SHP77 treated with DMSO at 0.1 percent for 48 hours (cell line): ENCODE results near the gene RWDD1.

Experiments
- DNase-seq: peaks from one replicate; lab custom pipeline; 2025; lab: John Stamatoyannopoulos, UW

The RWDD1 gene

GRCh38 chr6:116611056-116611455, 39.8 kb downstream of the RWDD1 start:
- no peak for DNase-seq

- DNase-seq: peak; percentile 85
Observed at GRCh38 chr6:116615937-116616736, 44.8 kb downstream of the RWDD1 start, which contains the start of gene RSPH4A. Gene RSPH4A, plus strand, starts transcription at chr6:116616479. Its CDS starts 145 bp downstream, at chr6:116616624.

GRCh38 chr6:116616737-116617053, 45.4 kb downstream of the RWDD1 start:
- no peak for DNase-seq

- no peak for DNase-seq
Observed at GRCh38 chr6:116624036-116624805, 52.9 kb downstream of the RWDD1 start.

- no peak for DNase-seq
Observed at GRCh38 chr6:116625872-116626271, 54.6 kb downstream of the RWDD1 start.

GRCh38 chr6:116629563-116629981, 58.3 kb downstream of the RWDD1 start:
- DNase-seq: no peak

GRCh38 chr6:116631379-116631990, 60.2 kb downstream of the RWDD1 start:
- DNase-seq: peak; percentile 87

- DNase-seq: no peak
Observed at GRCh38 chr6:116633685-116634084, 62.4 kb downstream of the RWDD1 start.
